Mammary epithelial cell (primary cell): ENCODE measurements around the gene PAPOLG.

Experiments
- CTCF ChIP-seq, 2 donors: IDR thresholded peaks in 1 of 2; conservative IDR thresholded peaks in 1 of 2; 2 replicates each; pipeline ENCODE4 v1.5.1; 2011 to 2012; ENCODE audit warnings: inconsistent platforms in 2 of 2, low read length in 2 of 2, mild to moderate bottlenecking in 2 of 2, control low read depth in 1 of 2, low read depth in 1 of 2; ENCODE audit not compliant: insufficient read depth in 1 of 2; ENCODE audit errors: extremely low read depth in 1 of 2
- EZH2 ChIP-seq: IDR thresholded peaks from 2 replicates; pipeline ENCODE4 v1.6.1; 2012; ENCODE audit warnings: low read length, inconsistent platforms, borderline replicate concordance

DNA sequence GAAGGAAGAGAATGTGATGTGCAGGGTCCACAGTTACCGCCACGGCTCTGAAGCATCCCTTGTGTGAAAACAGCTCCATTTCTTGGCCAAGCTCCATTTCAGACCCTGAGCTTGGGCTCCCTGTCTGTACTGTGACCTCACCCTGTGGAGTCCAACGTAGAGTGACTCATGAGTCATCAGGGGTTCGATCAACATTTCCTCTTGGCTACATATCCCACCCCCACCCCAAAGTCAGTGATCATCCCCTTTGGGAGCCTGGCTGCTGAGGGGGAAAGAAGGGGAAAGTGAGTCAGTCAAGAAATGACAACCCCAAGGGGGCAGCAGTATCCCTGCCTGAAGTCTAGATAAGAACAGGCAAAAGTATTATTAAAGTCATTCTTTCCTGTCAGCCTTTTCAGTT is 62.2 kb downstream of the PAPOLG start:
- TF ChIP-seq CTCF (conservative IDR thresholded peaks at IDR 0.05 in 1 of 2, IDR thresholded peaks at IDR 0.05 in 1 of 2; ENCODE audit: extremely low read depth in 1 of 2, insufficient read depth in 1 of 2, low read depth in 1 of 2, low read length in 2 of 2) (peak; percentile 13 to 40), EZH2 (no peak)
